NCI-H510A (cell line): ENCODE measurements around the gene DNAJC30.

Experiments used
- DNase-seq: peaks from one replicate; lab custom pipeline; 2025; lab: John Stamatoyannopoulos, UW

The DNAJC30 gene

GRCh38 chr7:73646785-73647724 lies 36.2 kb downstream of the DNAJC30 start:
- no peak for DNase-seq

- no peak for DNase-seq
Measured at GRCh38 chr7:73645643-73646174, 37.5 kb downstream of the DNAJC30 start.

- no peak for DNase-seq
Measured at GRCh38 chr7:73644688-73645286, 38.5 kb downstream of the DNAJC30 start.

- DNase-seq = no peak
Measured at GRCh38 chr7:73642834-73643233, 40.4 kb downstream of the DNAJC30 start.

- DNase-seq = no peak
Measured at GRCh38 chr7:73638911-73639310, 44.3 kb downstream of the DNAJC30 start.

- no peak for DNase-seq
Measured at GRCh38 chr7:73635428-73636200, 47.6 kb downstream of the DNAJC30 start.

GRCh38 chr7:73633844-73634243 lies 49.4 kb downstream of the DNAJC30 start:
- no peak for DNase-seq

GRCh38 chr7:73633323-73633722 lies 49.9 kb downstream of the DNAJC30 start:
- no peak for DNase-seq

- no peak for DNase-seq
Measured at GRCh38 chr7:73631558-73631957, 51.7 kb downstream of the DNAJC30 start.
